ENCODE results near the gene NKAIN2.
"Not testable (repeated sequence)": the region's sequence is repeated elsewhere in the genome, so short reads cannot be mapped to it uniquely, and the experiment has no call there.

Gene NKAIN2

GRCh38 chr6:124339610-124340334, 536.1 kb downstream of the NKAIN2 start:
- no peak for DNase-seq

GRCh38 chr6:124348339-124348738, 544.7 kb downstream of the NKAIN2 start:
- not testable (repeated sequence) for DNase-seq

- DNase-seq, result no peak
These were observed 551.5 kb downstream of the NKAIN2 start for GRCh38 chr6:124355146-124355545.

GRCh38 chr6:124356276-124356810, 552.7 kb downstream of the NKAIN2 start:
- peak in 1 of 14 donors; percentile 67 for DNase-seq

GRCh38 chr6:124356811-124357210, 553.1 kb downstream of the NKAIN2 start:
- DNase-seq, result peak in 1 of 14 donors; percentile 67

GRCh38 chr6:124368131-124368530, 564.5 kb downstream of the NKAIN2 start:
- no peak for DNase-seq

- no peak for DNase-seq
These were observed 568.4 kb downstream of the NKAIN2 start for GRCh38 chr6:124371974-124372475.

GRCh38 chr6:124373386-124373785, 569.7 kb downstream of the NKAIN2 start:
- DNase-seq, result no peak

- DNase-seq, result no peak
These were observed 585.5 kb downstream of the NKAIN2 start for GRCh38 chr6:124389127-124389526.

GRCh38 chr6:124393536-124393935, 589.9 kb downstream of the NKAIN2 start:
- no peak for DNase-seq

GRCh38 chr6:124396361-124396760, 592.7 kb downstream of the NKAIN2 start:
- no peak for DNase-seq

GRCh38 chr6:124400261-124400999, 596.8 kb downstream of the NKAIN2 start:
- peak in 1 of 14 donors; percentile 18 for DNase-seq

- not testable (repeated sequence) for DNase-seq
These were observed 606.8 kb downstream of the NKAIN2 start for GRCh38 chr6:124410425-124410824.

- not testable (repeated sequence) for DNase-seq
These were observed 609.0 kb downstream of the NKAIN2 start for GRCh38 chr6:124412657-124413056.

- no peak for DNase-seq
These were observed 616.6 kb downstream of the NKAIN2 start for GRCh38 chr6:124420116-124420840.

GRCh38 chr6:124423621-124424020, 620.0 kb downstream of the NKAIN2 start:
- DNase-seq, result no peak

GRCh38 chr6:124430740-124431318, 627.2 kb downstream of the NKAIN2 start:
- no peak for DNase-seq

- DNase-seq, result no peak
These were observed 629.0 kb downstream of the NKAIN2 start for GRCh38 chr6:124432620-124433019.

- DNase-seq, result no peak
These were observed 629.9 kb downstream of the NKAIN2 start for GRCh38 chr6:124433387-124434160.

- DNase-seq, result no peak
These were observed 630.8 kb downstream of the NKAIN2 start for GRCh38 chr6:124434421-124434820.

- DNase-seq, result no peak
These were observed 633.1 kb downstream of the NKAIN2 start for GRCh38 chr6:124436803-124437202.

Measured in C1 segment of cervical spinal cord (tissue), 14 donors.